ENCODE data around the gene STH. TPM values are rescaled to one million over a fixed set of nuclear protein-coding genes. Genes with fewer than 3 reads are reported as not detected.

Gene STH
- total RNA-seq, 3 donors from 2014 or later = not detected

DNA sequence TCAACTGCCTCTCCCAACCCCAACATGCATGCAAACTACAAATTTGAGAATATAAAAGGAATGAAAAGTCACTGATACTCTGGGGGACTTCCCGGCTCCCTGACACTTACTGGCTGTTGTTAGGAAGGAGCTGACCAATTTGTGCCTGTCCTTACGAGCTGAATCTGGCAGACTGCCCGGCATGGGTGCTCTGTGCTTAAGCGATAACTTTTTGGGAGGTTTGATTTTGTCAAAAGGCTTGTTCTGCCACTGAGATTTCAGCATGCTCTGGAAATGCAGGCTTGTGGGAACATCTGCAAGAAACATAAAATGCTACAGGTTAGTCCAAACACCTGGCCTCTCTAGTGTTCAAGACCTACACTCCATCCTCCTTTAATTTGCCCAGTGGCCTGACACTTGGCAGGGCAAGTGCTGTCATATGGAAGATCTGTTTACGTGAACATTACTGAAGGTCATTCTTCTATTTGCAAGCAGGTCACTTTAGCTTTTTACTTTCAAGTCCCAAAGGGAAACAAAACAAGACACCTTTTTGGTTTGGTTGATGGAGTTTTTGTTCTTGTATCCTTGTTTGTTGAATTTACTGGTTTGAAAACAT, 40.6 kb downstream of the STH start:
- intact Hi-C loops (cut with DNase I, micrococcal nuclease) = loop anchor here (5.0 to 10.0 kb wide), 2 partner anchors 155 to 173 kb away; partner anchors contain the start of gene KANSL1 (in 1 of the 2)
- Histone ChIP-seq H3K9me3 (no peaks in the 10 kb centered on the region), H3K36me3 (ENCODE audit: low read depth) (peaks cover 13% of the 10 kb centered on the region), H3K4me3 (no peak overlapping the region), H3K4me1 (ENCODE audit: low read depth) (peaks cover 22% of the 10 kb centered on the region)
- TF ChIP-seq, protein P1, sequence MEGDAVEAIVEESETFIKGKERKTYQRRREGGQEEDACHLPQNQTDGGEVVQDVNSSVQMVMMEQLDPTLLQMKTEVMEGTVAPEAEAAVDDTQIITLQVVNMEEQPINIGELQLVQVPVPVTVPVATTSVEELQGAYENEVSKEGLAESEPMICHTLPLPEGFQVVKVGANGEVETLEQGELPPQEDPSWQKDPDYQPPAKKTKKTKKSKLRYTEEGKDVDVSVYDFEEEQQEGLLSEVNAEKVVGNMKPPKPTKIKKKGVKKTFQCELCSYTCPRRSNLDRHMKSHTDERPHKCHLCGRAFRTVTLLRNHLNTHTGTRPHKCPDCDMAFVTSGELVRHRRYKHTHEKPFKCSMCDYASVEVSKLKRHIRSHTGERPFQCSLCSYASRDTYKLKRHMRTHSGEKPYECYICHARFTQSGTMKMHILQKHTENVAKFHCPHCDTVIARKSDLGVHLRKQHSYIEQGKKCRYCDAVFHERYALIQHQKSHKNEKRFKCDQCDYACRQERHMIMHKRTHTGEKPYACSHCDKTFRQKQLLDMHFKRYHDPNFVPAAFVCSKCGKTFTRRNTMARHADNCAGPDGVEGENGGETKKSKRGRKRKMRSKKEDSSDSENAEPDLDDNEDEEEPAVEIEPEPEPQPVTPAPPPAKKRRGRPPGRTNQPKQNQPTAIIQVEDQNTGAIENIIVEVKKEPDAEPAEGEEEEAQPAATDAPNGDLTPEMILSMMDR (IDR thresholded peaks at IDR 0.05) = no peak
- DNase-seq (no peak), ATAC-seq (no peak)

DNA sequence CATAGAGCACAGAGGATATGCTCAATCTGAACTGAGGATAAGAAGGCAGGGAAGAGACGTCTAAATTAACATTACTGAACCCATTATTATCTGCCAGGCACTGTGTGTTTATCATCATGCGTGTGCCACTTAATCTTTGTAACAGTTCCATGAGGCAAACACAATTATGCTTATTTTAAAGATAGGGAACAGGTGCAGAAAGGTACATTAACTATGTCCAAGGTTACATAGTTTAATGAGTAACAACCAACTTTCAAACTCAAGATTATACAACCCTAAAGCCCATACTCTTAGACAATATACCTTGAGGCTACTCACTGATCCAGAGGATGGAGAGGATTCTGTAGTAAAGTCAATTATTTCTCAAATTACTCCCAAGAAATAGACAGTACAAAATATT, 43.2 kb downstream of the STH start:
- no peaks in the 10 kb centered on the region for H3K9me3 ChIP-seq
- no peak for DNase-seq
- TF ChIP-seq, protein P1 (IDR thresholded peaks at IDR 0.05) = no peak
- peak; percentile 76 for ATAC-seq
- H3K4me3 ChIP-seq = no peak overlapping the region
- intact Hi-C loops (cut with DNase I, micrococcal nuclease) = loop anchor here (5.0 to 10.0 kb wide), 2 partner anchors 153 to 170 kb away; partner anchors contain the start of gene KANSL1 (in 1 of the 2)
- H3K4me1 ChIP-seq (ENCODE audit: low read depth) = peaks cover 28% of the 10 kb centered on the region
- peaks cover 13% of the 10 kb centered on the region for H3K36me3 ChIP-seq (ENCODE audit: low read depth)

DNA sequence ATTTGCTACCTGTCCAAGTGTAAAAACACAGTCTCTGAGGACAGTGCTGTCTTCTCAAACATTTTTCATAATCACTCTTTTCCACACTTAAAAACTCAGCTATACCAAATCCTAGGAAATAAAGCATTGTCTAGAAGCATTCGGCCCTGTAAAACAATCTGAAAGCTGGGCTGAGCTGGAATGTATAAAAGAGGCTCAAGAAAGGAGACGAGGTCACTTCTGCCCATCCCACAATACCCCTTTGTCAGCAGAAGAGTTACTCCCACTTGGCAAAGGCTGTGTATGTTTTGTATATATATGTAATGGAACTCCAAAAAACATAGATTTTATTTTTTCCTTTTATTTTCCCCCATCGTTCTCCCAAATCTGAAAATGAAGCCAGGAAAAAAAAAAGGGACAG, 43.9 kb downstream of the STH start:
- no peak overlapping the region for H3K4me3 ChIP-seq
- H3K4me1 ChIP-seq (ENCODE audit: low read depth) = peaks cover 28% of the 10 kb centered on the region
- no peak for ATAC-seq
- TF ChIP-seq, protein P1 (IDR thresholded peaks at IDR 0.05) = no peak
- H3K9me3 ChIP-seq = no peaks in the 10 kb centered on the region
- DNase-seq = no peak
- intact Hi-C loops (cut with DNase I, micrococcal nuclease) = loop anchor here (5.0 to 10.0 kb wide), 2 partner anchors 152 to 169 kb away; partner anchors contain the start of gene KANSL1 (in 1 of the 2)
- H3K36me3 ChIP-seq (ENCODE audit: low read depth) = peaks cover 13% of the 10 kb centered on the region

DNA sequence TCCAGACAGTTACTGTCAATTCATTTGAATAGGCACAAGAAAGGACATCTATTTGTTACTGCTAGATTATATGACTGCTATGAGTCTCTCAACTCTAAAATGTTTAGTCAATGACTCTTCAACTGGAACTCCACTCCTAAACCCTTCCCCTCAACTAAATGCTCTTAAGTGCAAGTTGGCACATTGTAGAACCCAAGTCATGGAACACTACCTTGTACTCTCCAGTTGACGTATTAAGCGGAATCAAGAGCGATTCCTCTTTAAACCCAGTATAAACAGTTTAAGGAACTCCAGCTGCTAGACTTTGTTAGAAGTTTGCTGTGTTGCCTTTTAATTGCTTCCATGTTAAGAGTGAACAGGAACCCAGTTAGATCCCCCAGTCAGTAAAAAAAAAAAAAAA, 44.6 kb downstream of the STH start:
- no peak for ATAC-seq
- peaks cover 7% of the 10 kb centered on the region for H3K36me3 ChIP-seq (ENCODE audit: low read depth)
- intact Hi-C loops (cut with DNase I, micrococcal nuclease) = loop anchor here (5.0 to 10.0 kb wide), 2 partner anchors 151 to 169 kb away; partner anchors contain the start of gene KANSL1 (in 1 of the 2)
- H3K4me1 ChIP-seq (ENCODE audit: low read depth) = peaks cover 28% of the 10 kb centered on the region
- no peak overlapping the region for H3K4me3 ChIP-seq
- no peak for DNase-seq
- TF ChIP-seq, protein P1 (IDR thresholded peaks at IDR 0.05) = no peak
- no peaks in the 10 kb centered on the region for H3K9me3 ChIP-seq

DNA sequence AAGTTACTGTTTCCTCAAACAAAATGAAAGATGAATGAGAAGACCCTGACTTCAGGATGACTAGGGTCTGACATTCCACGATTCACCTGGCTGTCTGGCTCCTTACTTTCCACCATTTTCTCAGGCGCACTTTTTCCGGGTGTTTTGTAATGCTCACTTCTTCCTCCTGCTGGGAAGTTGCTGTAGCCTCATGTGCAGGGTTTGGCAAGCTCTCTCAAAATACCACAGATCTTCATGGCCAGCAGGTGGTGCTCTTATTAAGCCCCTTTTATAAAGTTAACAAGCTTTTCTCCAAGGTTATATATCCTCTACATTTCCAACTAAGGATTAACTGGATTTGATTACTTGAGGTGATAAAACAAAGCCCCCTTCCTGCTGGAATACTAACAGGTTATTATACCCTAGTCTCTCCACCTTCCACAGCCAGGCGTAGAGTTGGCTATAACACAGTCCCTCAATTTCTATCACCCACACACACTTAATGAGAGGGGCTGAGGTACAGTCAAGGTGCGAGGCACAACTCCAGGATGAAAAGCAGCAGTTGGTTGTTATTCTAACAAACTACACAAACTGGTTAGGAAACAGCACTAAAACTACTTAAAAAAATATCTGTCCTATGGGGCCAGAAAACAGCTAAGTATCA, 45.4 kb downstream of the STH start:
- H3K4me1 ChIP-seq (ENCODE audit: low read depth) = peaks cover 28% of the 10 kb centered on the region
- DNase-seq (peak in 2 of 3 donors; percentile 49 to 95), ATAC-seq (peak; percentile 89)
- H3K4me3 ChIP-seq = no peak overlapping the region
- no peaks in the 10 kb centered on the region for H3K36me3 ChIP-seq (ENCODE audit: low read depth)
- intact Hi-C loops (cut with DNase I, micrococcal nuclease) = loop anchor here (5.0 to 10.0 kb wide), 2 partner anchors 150 to 168 kb away; partner anchors contain the start of gene KANSL1 (in 1 of the 2)
- TF ChIP-seq, protein P1 (IDR thresholded peaks at IDR 0.05) = peak; percentile 40
- no peaks in the 10 kb centered on the region for H3K9me3 ChIP-seq

All from mucosa of descending colon (tissue), 3 donors.